G401.6 (cell line): ENCODE data around the gene NAA38.

Source experiments
- FAIRE-seq: peaks from 2 replicates; lab custom pipeline; 2012; peaks lifted over from hg19 to GRCh38; lab: Jason Lieb, UNC

Gene NAA38

DNA sequence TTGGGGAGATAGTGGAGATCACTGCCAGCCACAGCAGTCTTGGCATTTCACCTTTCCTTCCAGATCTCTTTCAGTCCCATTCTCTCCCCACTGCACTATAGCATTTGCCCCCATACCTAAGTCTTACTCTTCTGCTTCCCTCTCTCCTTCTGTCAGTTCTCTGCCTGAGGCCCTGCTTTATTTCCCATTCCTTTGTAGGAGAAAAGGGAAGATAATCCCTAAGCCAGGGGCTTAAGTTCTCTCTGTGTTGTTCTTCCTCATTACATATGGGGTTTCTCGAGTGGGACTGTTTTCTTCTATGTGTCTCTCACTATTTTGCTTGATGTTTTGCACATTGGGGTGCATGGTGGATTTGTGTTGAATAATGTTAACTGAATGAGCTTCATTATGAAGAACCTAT is 16.9 kb downstream of the NAA38 start:
- FAIRE-seq, result no peak

DNA sequence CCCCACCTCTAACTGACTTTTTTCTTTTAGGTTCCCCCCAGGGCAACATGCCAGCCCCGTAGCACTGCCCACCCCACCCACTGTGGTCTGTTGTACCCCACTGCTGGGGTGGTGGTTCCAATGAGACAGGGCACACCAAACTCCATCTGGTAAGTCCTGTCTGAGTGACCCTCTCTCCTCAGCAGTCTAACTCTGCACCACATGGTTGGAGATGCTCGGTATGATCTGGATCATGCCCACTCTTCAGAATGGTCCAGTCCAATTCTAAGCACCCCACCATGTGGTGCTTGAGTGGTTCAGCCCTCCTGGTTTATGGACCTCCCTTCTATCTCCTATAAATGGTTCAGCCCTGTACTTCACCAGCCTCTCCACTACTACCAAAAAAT is 17.5 kb downstream of the NAA38 start:
- peak; percentile 95 for FAIRE-seq

DNA sequence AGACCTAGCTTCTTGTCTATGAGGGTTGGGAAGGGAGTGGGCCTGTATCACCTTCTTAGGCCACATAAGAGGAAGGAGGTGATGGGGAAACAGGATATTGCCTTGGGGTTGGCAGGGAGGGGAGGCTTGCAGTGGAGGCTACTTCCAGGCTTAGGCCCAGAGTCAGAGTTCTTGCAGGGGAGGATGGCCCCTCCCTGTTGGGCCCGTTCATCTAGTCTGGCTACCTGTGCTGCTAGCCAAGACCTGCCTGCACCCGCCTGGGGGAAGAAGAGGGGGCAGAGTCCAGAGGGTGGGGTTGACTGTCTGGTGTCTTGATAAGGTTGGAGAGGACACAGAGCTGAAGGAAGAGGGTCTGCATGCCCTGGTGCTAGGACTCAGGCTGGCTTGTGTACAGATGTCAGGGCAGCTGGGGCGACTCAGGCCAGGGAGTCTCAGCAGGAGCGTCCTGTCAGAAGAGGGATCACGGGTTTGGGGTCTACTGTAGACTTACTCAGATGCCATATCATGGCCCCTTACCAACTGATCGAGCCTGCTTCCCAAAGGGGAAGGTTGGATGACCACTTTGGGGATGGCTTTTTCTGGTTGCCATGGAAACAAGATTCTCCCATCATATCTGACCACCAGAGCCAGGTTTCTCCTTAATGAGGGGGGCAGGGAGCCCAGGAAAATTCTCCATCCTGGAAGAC is 18.0 kb downstream of the NAA38 start:
- no peak for FAIRE-seq

DNA sequence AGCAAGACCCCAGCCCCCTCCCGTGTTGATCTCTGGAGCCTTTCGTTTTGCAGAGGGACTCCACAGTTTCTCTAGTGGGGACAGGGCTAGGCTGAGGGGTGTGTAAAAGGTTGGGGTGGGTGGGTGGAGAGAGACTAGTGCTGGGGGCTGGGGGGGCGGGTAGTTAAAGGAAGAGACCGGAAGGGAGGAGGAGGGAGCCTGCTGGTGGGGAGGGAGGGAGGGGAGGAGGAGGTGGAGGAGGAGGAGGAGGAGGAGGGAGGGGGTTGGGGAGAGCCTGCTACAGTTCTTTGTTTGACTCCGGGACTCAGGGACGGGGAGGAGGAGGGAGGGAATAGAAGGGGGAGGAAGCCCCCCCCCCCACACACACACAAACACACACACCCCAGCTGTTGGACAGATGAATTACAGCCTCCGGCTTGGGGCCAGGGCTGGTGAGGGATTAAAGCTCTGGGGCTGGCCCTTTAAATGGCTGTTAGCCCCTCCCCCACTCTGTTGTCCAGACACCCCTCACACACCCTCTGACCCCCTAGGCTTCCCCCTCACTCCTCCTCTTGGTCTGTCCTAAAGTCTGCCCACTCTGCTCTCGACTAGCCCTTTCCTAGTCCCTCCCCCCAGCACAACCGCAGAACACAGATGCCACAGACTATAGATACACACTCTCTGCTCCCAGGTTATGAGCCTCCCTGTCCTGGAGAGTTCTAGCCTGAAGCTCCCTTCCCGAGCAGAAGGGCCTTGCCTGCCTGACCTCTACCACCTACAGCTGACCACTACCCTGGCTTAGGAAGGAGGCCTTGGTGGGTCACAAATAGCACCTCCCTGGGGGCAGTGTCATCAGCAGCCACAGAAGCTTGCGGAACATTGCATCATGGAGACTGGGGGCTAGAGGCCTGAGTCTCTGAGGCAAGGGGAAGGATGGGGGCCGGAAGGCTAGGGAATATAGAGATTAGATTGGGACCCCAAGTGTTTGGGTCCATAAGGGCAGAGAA is 19.0 kb downstream of the NAA38 start:
- FAIRE-seq, result no peak

DNA sequence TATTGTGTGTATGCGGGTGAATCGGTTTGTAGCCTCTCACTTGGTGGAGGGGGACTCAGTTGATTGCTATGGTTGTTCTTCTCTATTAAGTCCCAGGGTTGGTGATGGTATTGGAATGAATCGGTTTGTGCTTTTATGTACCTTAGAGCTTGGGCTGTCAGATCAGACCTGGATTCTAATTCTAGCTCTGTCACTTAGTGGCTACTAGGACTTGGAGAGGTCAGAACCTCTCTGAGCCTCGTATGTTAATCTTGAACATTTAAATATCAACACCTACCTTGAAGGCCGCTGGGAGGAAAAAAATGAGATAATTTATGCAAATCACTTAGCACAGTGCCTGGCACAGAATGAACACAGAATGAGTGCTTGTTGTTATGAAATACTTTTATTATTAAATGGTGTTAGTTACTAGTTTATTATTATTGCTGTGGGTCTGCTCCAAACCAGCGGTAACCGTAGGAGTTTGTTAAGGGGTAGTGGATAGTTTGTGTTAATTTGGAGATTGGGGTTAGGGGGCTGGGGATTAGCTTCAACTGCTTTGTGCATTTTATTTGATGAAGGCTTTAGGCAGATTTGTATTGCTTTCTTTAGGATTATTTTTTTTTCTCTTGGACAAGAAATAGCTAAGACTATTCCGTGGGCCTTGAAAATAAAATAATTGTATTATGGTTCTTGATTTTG is 19.8 kb downstream of the NAA38 start:
- FAIRE-seq, result no peak

DNA sequence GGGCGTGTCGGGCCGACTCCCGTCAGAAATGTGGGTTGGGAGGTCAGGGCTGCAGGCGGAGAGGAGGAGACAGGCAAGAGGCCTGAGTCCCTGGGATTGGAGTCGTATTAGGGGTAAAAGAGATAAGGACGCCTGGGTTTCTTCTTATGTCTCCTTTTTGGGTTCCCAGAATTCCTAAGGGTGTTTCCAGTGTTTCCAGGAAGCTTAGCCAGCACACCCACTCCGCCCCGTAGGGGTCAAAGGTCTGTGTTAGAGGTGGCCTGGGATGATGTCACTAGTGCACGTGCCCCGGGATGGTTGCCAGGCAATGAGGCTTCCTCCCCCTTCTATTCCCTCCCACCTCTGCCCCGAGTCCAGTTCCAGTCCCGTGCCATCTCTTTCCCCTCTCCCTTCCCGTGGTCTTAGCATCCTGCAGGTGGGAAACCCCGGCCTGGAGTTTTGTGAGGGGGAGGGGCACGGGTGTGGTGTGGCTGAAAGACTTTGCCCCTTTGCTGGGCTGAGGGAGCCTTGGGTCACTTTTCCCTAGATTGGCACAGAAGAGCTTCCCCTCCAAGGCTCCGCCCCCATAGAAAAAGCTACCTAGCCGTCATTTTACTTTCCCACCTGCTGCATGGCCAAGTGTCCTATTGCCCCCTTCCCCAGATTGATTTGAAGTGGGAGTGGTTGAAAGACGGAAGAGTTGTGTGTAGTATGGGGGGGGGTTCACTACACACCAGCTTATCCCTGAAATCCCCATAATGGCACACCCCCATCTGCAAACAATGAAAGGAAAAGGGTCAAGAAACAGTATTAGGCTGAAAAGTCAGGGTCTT is 20.6 kb downstream of the NAA38 start:
- peak; percentile 97 for FAIRE-seq

DNA sequence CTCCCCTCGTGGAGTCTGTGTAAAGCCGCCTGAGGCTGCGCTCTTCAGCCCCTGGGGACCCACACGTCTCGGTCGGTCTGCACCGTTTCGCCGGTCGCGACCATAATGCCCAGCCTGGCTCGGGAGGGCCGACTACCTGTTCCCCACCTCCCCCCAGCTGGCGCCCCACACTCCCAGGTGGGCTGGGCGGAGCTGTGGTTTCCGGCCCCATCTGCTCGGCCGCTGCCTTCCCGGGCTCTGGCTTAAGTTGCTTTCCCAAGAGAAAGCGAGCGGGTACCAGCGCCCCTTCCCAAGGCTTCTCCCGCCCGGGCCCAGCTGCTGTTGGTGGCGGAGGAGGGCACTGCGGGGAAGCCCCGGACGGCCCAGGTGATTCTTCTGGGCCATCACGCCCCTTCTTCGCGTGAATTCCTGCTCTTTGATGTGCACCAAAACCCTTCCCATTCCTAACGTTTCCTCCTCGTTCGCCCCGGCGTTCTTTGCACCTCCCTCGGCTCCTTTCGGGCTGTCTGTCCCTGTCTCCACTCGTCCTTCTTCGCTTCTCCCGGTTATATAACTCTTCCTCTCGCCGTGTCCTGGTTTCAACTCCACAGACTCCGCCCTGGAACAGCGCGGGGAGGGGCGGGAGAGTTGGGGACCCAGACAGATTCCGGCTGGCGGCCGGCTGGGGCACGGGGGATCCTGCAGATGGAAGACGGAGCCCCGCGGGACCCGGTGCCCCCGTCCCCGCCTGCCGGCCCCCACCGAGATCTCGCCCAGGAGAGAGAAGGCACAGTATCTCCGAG is 21.4 kb downstream of the NAA38 start:
- FAIRE-seq, result no peak

DNA sequence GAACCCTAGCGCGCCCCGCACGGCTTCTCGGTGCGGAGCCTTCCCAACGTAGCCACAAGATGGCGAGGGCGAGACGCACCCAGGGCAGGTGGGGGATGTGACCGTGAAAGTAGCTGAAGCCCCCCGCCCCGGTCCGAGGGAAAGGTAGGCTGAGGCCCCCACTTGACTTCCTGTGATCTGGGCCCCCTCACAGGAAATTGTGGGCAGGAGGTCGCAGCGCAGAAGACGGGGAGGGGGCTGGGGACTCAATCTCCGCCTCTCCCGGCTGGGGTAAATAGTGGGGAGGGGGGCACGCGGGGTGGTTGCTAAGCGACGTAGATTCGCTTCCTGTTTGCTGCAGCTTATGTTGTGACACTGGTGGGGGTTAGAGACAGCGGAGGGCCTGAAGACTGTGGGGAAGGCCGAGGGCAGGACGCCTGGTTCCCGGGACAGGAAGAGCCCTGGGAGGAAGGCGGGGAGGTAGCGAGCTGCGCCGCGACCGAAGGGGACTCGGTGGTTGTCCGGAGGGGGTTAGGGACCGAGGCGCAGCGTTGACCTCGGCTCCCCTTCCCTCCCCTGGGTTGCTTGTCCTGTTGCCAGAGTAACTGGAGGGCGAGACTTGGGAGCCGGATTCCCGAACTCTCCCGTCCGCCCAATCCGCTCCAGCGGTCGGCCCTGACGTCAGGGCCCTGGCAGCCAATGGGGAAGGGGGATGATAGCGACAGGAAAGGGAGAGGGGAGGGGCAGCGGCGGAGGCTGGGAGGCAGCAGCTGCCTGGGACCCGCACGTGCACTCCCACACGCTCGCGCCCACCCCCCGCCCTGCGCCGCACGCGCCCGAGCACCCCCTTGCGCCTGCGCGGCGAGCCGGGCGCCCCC is 22.2 kb downstream of the NAA38 start:
- FAIRE-seq, result peak; percentile 97

DNA sequence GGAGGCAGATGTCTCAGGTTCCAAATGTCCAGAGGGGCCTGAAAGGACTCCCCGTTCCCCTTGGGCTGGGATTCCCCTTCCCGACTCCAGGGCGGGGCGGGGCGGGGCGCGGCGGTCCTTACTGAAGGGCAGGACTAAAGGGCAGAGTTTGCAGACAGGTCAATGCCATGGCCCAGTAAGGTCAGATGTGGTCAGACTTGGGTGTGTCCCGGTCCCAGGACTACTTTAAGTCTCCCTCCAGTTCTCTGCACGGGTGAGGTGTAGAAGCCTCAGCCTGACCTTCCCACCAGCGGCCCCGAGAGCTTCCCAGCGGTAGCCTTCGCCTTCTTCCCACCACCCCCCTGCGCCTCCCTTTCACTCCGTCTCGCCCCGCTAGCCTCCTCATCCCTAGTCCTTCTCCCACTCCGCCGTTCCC is 22.8 kb downstream of the NAA38 start:
- no peak for FAIRE-seq

DNA sequence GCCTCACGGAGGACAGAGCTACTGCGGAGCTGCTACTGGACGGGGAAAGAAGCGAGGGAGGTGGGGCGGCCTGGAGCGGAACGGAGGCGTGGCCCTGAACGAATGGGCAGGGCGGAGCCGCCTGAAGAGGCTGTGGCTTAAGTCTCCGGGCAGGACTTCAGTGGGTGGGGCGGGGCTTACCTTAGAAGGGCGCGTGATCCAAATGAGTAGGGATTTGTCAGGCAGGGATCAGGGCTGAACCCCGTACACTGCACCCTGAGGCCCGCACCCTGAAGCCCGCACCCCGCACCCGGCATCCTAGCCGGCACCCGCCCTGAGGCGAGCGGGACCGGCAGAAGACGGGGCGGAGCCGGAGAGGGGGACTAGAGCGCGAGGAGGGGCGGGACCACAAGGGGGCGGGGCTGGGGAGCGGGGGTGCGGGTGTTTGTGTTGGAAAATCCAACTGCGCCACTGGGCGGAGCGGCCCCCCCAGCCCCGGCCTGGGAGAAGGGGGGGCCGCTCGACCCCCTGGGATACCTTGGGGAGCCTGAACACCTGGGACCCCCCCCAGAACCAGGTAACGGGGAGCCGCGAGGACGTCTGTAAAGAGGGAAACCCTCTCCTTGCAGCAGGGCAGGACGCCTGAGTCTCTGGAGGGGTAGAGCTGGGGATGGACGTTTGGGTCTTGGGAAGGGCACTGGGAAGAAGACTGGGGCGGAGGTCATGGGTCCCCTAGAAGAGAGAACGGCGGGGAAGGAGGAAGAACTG is 23.4 kb downstream of the NAA38 start, which contains the start of gene KDM6B:
TSS of gene KDM6B (plus strand) at position 423 of the 747 bp plus-strand sequence. CDS start 11,338 bp downstream, outside the sequence.
- peak; percentile 64 for FAIRE-seq

DNA sequence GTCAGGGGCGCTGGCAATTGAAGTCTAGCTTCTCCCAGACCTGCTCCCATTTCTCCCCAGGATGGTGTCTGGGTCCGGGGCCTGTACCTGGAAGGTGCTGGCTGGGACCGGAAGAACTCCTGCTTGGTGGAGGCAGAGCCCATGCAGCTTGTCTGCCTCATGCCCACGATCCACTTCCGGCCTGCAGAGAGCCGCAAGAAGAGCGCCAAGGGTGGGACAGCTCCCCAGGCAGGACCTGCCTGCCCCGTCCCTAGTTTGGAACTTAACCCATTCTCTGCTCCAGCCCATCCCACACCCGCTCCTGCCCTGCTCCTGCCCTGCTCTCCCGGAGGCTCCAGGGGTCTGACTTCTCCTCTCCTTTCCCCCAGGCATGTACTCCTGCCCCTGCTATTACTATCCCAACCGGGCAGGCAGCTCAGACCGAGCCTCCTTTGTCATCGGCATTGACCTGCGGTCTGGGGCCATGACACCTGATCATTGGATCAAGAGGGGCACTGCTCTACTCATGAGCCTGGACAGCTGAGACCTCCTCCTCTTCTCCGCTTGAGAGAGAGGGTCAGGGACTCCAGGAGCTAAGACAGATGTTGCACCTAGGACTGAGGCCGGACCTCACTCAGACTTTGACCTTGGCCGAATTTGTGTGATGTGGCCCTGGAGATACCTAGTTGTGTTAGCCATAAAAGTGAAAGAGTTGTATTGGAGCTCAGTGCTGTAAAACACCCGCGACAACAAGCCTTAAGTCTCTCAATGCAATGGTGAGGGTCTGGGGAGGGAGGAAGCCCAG is 24.2 kb downstream of the NAA38 start:
- no peak for FAIRE-seq

DNA sequence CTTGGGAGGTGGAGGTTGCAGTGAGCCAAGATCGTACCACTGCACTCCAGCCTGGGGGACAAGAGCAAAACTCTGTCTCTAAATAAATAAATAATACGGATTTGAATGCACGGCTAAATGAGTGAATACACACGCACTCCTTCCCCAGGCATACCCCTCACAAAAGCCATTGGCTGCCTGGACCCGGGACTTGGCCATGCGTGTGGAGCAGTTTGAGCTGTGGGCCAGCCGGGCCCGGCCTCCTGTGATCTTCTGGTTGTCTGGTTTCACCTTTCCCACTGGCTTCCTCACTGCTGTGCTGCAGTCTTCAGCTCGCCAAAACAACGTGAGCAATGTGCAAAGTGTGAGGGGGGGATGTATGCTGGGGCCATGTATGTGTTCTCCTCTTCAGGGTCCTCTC is 24.9 kb downstream of the NAA38 start:
- no peak for FAIRE-seq

DNA sequence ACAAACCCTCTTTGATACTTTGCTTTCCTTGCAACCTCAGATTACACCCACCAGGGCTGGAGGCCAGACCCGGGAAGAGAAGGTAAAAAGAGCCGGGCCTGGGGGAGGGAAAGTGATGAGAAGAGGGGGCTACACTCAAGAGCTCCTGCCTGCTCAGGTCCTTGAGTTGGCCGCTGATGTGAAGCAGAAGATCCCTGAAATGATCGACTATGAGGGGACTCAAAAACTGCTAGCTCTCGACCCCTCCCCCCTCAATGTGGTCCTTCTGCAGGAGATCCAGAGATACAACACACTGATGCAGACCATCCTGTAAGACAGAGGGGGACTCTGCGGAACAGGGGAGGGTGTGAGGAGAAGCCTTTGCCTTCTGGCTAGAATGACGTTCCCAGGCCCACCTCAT is 26.1 kb downstream of the NAA38 start:
- FAIRE-seq, result no peak

DNA sequence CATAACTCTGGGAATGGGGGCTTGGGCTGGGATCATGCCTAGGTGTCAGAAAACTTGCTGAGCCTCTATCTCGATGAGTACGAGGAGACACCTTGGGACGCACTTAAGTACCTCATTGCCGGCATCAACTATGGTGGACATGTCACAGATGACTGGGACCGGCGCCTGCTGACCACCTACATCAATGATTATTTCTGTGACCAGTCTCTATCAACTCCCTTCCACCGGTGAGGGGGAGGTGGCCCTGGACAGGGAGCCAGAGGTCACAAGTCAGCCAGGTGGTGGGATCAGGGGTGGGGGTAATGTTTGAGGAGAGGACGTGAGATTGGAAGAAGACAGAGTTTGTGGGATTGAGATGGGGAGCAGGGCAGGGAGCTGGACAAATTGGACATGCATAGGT is 26.7 kb downstream of the NAA38 start:
- no peak for FAIRE-seq

DNA sequence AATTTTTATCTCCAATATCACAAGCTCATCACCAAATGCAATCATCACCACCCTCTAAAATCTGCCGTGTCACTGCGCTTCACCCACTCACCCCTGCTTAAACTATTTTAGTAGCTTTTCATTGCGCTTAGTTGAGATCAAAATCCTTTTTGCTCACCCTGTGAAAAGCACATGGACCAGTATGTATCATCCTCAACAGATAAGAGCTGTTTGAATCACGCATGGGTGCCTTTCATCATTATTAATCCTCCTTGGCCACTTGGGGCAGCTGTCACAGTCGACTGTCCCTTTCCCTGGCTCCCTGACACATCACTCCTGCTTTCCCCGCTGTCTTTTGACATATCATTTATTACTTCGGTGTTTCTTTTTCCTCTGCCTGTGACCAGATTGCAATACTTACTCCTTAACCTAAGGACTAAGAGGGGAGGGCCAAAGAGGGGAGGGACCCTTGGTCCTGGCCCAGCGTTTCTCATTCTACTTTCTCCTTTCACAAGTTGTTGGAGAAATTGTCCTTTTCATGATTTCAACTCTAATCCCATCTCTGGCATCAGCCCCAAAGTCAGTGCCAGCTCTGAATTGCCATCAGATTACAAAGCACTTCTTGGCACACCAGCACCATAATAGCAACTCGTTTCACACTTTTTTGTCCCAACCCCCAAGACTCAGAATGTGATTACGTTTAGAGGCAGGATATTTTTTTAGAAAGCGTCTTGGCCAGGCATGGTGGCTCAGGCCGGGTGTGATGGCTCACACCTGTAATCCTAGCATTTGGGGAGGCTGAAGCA is 32.0 kb downstream of the NAA38 start:
- FAIRE-seq, result no peak

DNA sequence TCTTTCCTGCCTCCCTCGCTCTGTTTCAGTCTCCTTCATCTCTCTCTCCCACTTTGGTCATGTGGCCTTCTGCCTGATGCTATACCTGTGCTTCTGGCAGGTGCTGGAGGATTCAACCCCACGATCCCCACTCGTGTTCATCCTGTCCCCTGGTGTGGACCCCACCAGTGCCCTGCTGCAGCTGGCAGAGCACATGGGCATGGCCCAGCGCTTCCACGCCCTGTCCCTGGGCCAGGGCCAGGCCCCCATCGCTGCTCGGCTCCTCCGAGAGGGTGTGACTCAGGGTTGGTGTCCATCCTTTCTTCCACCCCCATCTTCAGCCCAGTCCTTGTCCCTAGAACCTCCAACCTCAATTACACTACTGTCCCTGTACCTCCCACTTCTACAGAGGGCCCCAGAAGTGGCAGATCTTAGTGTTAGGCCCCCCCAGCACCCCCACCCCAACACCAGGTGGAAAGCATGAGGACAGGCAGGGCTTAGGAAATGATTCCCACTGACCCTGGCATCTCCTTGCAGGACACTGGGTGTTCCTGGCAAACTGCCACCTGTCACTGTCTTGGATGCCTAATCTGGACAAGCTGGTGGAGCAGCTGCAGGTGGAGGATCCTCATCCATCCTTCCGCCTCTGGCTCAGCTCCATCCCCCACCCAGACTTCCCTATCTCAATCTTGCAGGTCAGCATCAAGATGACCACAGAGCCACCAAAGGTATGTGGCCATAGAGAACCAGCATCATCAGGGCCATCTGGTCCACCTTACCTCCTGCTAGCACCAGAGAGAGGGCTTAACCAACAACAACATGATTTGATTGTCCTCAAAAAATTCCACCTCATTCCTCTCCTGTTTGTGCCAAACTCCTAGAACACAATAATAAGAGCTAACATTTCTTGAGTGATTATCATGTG is 33.1 kb downstream of the NAA38 start:
- FAIRE-seq, result no peak

DNA sequence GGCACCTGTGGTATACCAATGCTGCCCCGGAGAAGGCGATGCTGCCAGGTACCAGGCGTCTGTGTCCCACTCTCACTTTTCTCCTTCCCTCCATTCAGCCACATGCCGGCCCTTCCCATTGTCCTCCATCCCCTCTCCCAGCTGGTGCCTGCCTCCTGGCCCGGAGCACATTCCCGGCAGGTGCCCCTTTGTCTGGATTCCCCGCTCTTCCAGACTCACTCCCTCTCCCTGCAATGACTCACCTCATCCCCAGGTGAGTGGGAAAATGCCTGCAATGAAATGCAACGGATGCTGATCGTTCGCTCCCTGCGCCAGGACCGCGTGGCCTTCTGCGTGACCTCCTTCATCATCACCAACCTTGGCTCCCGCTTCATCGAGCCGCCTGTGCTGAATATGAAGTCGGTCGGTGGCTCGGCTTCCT is 33.8 kb downstream of the NAA38 start:
- no peak for FAIRE-seq
